Measurements from ENCODE around the gene MSRB3. TPM values are rescaled to one million over a fixed set of nuclear protein-coding genes. Genes with fewer than 3 reads are reported as not detected.

MSRB3 gene
- total and polyA plus RNA-seq, 2 donors (not counting 1 experiment from before 2014, with no cell fraction given), result 46.9 to 105 TPM

GRCh38 chr12:65292241-65292640 lies 13.8 kb downstream of the MSRB3 start:
- Histone ChIP-seq H3K4me2 (ENCODE audit: extremely low read depth, insufficient read depth, low read length) (no peak overlapping the region), H4K20me1 (ENCODE audit: control insufficient read depth, extremely low read depth, insufficient read depth, low read length) (no peaks in the 10 kb centered on the region), H3K9me3 (ENCODE audit: control insufficient read depth, insufficient read depth, low read depth, low read length) (no peaks in the 10 kb centered on the region), H3K36me3 (ENCODE audit: control insufficient read depth, insufficient read depth, low read length) (no peaks in the 10 kb centered on the region), H3K27me3 (ENCODE audit: control insufficient read depth, insufficient read depth, low read length) (no peaks in the 10 kb centered on the region), H3K4me3 (replicated peaks in 1 of 4; ENCODE audit: control extremely low read depth in 1 of 4, insufficient read depth in 1 of 4, low read depth in 3 of 4, low read length in 4 of 4) (no peak overlapping the region), H3K4me1 (ENCODE audit: control insufficient read depth, extremely low read depth, insufficient read depth, low read length) (no peaks in the 10 kb centered on the region), H3K27ac (ENCODE audit: insufficient read depth, low read length) (no peak overlapping the region), H3K9ac (ENCODE audit: insufficient read depth, low read length) (no peak overlapping the region), H3K79me2 (ENCODE audit: control insufficient read depth, insufficient read depth, low read length) (peaks cover 54% of the 10 kb centered on the region), H2AFZ (ENCODE audit: low read length) (no peak overlapping the region)
- no peak for DNase-seq (ENCODE audit: low read depth in 2 of 2)
- TF ChIP-seq EZH2 (IDR thresholded peaks at IDR 0.05; ENCODE audit: low read length, missing control alignments), result no peak
- TF ChIP-seq CTCF (conservative IDR thresholded peaks at IDR 0.05 in 1 of 2, IDR thresholded peaks at IDR 0.05 in 1 of 2; ENCODE audit: low read depth in 1 of 2, low read length in 2 of 2), result no peak

- Histone ChIP-seq H3K79me2 (ENCODE audit: control insufficient read depth, insufficient read depth, low read length) (peaks cover 52% of the 10 kb centered on the region), H4K20me1 (ENCODE audit: control insufficient read depth, extremely low read depth, insufficient read depth, low read length) (no peaks in the 10 kb centered on the region)
- TF ChIP-seq EZH2 (IDR thresholded peaks at IDR 0.05; ENCODE audit: low read length, missing control alignments), result no peak
- TF ChIP-seq CTCF (conservative IDR thresholded peaks at IDR 0.05 in 1 of 2, IDR thresholded peaks at IDR 0.05 in 1 of 2; ENCODE audit: low read depth in 1 of 2, low read length in 2 of 2), result no peak
Observed at GRCh38 chr12:65293735-65294134, 15.3 kb downstream of the MSRB3 start.

GRCh38 chr12:65294641-65295262 lies 16.3 kb downstream of the MSRB3 start:
- Histone ChIP-seq H3K27ac (ENCODE audit: insufficient read depth, low read length) (no peak overlapping the region), H3K4me1 (ENCODE audit: control insufficient read depth, extremely low read depth, insufficient read depth, low read length) (no peaks in the 10 kb centered on the region), H3K4me2 (ENCODE audit: extremely low read depth, insufficient read depth, low read length) (no peak overlapping the region), H3K9me3 (ENCODE audit: control insufficient read depth, insufficient read depth, low read depth, low read length) (no peaks in the 10 kb centered on the region), H3K79me2 (ENCODE audit: control insufficient read depth, insufficient read depth, low read length) (peaks cover 53% of the 10 kb centered on the region), H2AFZ (ENCODE audit: low read length) (no peak overlapping the region), H3K27me3 (ENCODE audit: control insufficient read depth, insufficient read depth, low read length) (no peaks in the 10 kb centered on the region), H3K36me3 (ENCODE audit: control insufficient read depth, insufficient read depth, low read length) (no peaks in the 10 kb centered on the region), H3K4me3 (replicated peaks in 1 of 4; ENCODE audit: control extremely low read depth in 1 of 4, insufficient read depth in 1 of 4, low read depth in 3 of 4, low read length in 4 of 4) (no peak overlapping the region), H4K20me1 (ENCODE audit: control insufficient read depth, extremely low read depth, insufficient read depth, low read length) (no peaks in the 10 kb centered on the region), H3K9ac (ENCODE audit: insufficient read depth, low read length) (no peak overlapping the region)
- TF ChIP-seq CTCF (conservative IDR thresholded peaks at IDR 0.05 in 1 of 2, IDR thresholded peaks at IDR 0.05 in 1 of 2; ENCODE audit: low read depth in 1 of 2, low read length in 2 of 2), result no peak
- TF ChIP-seq EZH2 (IDR thresholded peaks at IDR 0.05; ENCODE audit: low read length, missing control alignments), result no peak
- no peak for DNase-seq (ENCODE audit: low read depth in 2 of 2)

More at GRCh38 chr12:65293735-65294134, 15.3 kb downstream of the MSRB3 start:
- Histone ChIP-seq H3K4me2 (ENCODE audit: extremely low read depth, insufficient read depth, low read length) (no peak overlapping the region), H3K27me3 (ENCODE audit: control insufficient read depth, insufficient read depth, low read length) (no peaks in the 10 kb centered on the region), H3K4me1 (ENCODE audit: control insufficient read depth, extremely low read depth, insufficient read depth, low read length) (no peaks in the 10 kb centered on the region), H3K27ac (ENCODE audit: insufficient read depth, low read length) (no peak overlapping the region), H3K9ac (ENCODE audit: insufficient read depth, low read length) (no peak overlapping the region), H3K4me3 (replicated peaks in 1 of 4; ENCODE audit: control extremely low read depth in 1 of 4, insufficient read depth in 1 of 4, low read depth in 3 of 4, low read length in 4 of 4) (no peak overlapping the region), H3K9me3 (ENCODE audit: control insufficient read depth, insufficient read depth, low read depth, low read length) (no peaks in the 10 kb centered on the region), H3K36me3 (ENCODE audit: control insufficient read depth, insufficient read depth, low read length) (no peaks in the 10 kb centered on the region), H2AFZ (ENCODE audit: low read length) (no peak overlapping the region)
- DNase-seq (ENCODE audit: low read depth in 2 of 2), result no peak
